OCI-LY1 (cell line): ENCODE results near the gene SPRN.

Source experiments
- EZH2 ChIP-seq: fragments of 200-600 bp; sonication (generic), shearing (Covaris generic); IDR thresholded peaks from 2 replicates; pipeline ENCODE4 v1.8.0; 2017; ENCODE audit warnings: borderline replicate concordance, mixed run types, mild to moderate bottlenecking, antibody characterized with exemption, low read length, moderate library complexity, mixed read lengths
- TF ChIP-seq, protein P1 (sequence below): fragments of 200-600 bp; sonication (generic), shearing (Covaris generic); IDR thresholded peaks from 2 replicates; pipeline ENCODE4 v1.5.1; 2017; ENCODE audit warnings: mild to moderate bottlenecking, antibody characterized with exemption, low read length, moderate library complexity, mixed read lengths

DNA sequence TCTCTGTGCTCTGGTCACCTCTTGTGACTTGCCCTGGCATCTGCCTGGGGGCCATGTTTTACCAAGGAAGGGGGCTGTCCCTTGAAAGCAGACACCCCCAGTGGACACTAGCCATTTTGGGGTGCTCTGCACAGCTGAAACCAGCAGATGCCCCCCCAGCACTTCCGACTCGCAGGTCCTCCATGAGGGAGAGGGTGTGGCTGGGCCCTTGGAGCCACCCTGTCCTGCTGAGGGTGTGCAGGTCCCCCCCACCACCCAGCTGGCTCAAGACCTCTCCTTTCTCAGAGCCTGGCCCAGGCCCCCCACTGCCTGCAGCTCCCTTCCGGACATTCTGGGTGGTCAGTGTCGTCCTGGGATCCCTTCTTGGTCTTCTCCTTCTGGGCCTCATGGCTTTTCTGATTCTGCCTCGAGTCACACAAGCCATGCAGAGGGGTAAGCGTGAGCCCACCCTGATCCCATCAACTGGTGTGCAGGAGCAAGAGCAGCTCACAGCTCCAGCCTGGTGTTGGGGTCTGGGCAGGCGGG lies 41.6 kb upstream of the SPRN start:
- TF ChIP-seq, protein P1, sequence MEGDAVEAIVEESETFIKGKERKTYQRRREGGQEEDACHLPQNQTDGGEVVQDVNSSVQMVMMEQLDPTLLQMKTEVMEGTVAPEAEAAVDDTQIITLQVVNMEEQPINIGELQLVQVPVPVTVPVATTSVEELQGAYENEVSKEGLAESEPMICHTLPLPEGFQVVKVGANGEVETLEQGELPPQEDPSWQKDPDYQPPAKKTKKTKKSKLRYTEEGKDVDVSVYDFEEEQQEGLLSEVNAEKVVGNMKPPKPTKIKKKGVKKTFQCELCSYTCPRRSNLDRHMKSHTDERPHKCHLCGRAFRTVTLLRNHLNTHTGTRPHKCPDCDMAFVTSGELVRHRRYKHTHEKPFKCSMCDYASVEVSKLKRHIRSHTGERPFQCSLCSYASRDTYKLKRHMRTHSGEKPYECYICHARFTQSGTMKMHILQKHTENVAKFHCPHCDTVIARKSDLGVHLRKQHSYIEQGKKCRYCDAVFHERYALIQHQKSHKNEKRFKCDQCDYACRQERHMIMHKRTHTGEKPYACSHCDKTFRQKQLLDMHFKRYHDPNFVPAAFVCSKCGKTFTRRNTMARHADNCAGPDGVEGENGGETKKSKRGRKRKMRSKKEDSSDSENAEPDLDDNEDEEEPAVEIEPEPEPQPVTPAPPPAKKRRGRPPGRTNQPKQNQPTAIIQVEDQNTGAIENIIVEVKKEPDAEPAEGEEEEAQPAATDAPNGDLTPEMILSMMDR, result no peak
- TF ChIP-seq EZH2, result no peak
